Pulmonary artery endothelial cell (primary cell): ENCODE measurements around the gene DHCR24. TPM values are rescaled to one million over a fixed set of nuclear protein-coding genes. Genes with fewer than 3 reads are reported as not detected.
"Not testable (repeated sequence)": the region's sequence is repeated elsewhere in the genome, so short reads cannot be mapped to it uniquely, and the experiment has no call there.

Experiments
- DNase-seq: peaks from one replicate; pipeline ENCODE4 v3.0.0-alpha.2; 2011; ENCODE audit warnings: low read depth, low spot score
- total RNA-seq: library from RNA; depleted of rRNA; stranded (reverse); fragments of >200 nt; gene quantifications from 2 replicates; pipeline ENCODE4 v1.2.3, GENCODE V29; 2014

DHCR24 gene
- total RNA-seq, 1 donor from 2014 or later = 126 TPM

GRCh38 chr1:54887665-54888071 lies 673 bp upstream of the DHCR24 start:
- no peak for DNase-seq

- no peak for DNase-seq
These were observed 930 bp downstream of the DHCR24 start for GRCh38 chr1:54885807-54886723.

GRCh38 chr1:54885237-54885679 lies 1.7 kb downstream of the DHCR24 start:
- DNase-seq = no peak

- no peak for DNase-seq
These were observed 2.2 kb downstream of the DHCR24 start for GRCh38 chr1:54884768-54885167.

GRCh38 chr1:54884135-54884586 lies 2.8 kb downstream of the DHCR24 start:
- no peak for DNase-seq

- DNase-seq = no peak
These were observed 3.5 kb downstream of the DHCR24 start for GRCh38 chr1:54883349-54884102.

GRCh38 chr1:54882519-54882918 lies 4.5 kb downstream of the DHCR24 start:
- DNase-seq = no peak

GRCh38 chr1:54881604-54882003 lies 5.4 kb downstream of the DHCR24 start:
- DNase-seq = not testable (repeated sequence)

GRCh38 chr1:54879872-54880271 lies 7.1 kb downstream of the DHCR24 start:
- DNase-seq = no peak

GRCh38 chr1:54876814-54877213 lies 10.2 kb downstream of the DHCR24 start:
- no peak for DNase-seq

- no peak for DNase-seq
These were observed 12.0 kb downstream of the DHCR24 start for GRCh38 chr1:54875000-54875399.

GRCh38 chr1:54874079-54874830 lies 12.7 kb downstream of the DHCR24 start:
- DNase-seq = no peak

- DNase-seq = no peak
These were observed 15.0 kb downstream of the DHCR24 start for GRCh38 chr1:54872036-54872331.

- DNase-seq = no peak
These were observed 15.5 kb downstream of the DHCR24 start for GRCh38 chr1:54871275-54872035.

- DNase-seq = no peak
These were observed 16.1 kb downstream of the DHCR24 start for GRCh38 chr1:54870869-54871268.

GRCh38 chr1:54869173-54869851 lies 17.7 kb downstream of the DHCR24 start:
- no peak for DNase-seq

- no peak for DNase-seq
These were observed 19.3 kb downstream of the DHCR24 start for GRCh38 chr1:54867717-54868057.

GRCh38 chr1:54866801-54867716 lies 19.9 kb downstream of the DHCR24 start:
- DNase-seq = no peak

- no peak for DNase-seq
These were observed 21.5 kb downstream of the DHCR24 start for GRCh38 chr1:54865238-54866073.
